GM12878 (cell line): ENCODE results near the gene ACVR1. TPM values are rescaled to one million over a fixed set of nuclear protein-coding genes. Genes with fewer than 3 reads are reported as not detected.

Source experiments
- CUX1 ChIP-seq: IDR thresholded peaks from 2 replicates; pipeline ENCODE4 v1.6.1; 2012; ENCODE audit warnings: improper control_type of control experiment, low read depth, low read length; ENCODE audit not compliant: insufficient replicate concordance
- GABPA ChIP-seq: IDR thresholded peaks from 2 replicates; pipeline ENCODE4 v1.6.1; 2014; ENCODE audit warnings: antibody characterized with exemption, low read depth, mild to moderate bottlenecking, inconsistent platforms
- USF2 ChIP-seq: IDR thresholded peaks from 2 replicates; pipeline ENCODE4 v1.6.1; 2011; ENCODE audit warnings: low read depth, low read length, improper control_type of control experiment, borderline replicate concordance
- ZBTB40 ChIP-seq: fragments of 450-650 bp; IDR thresholded peaks from 2 replicates; pipeline ENCODE4 v1.6.1; 2016; ENCODE audit warnings: mild to moderate bottlenecking, moderate library complexity, borderline replicate concordance
- ZNF687 ChIP-seq: fragments of 450-650 bp; IDR thresholded peaks from 2 replicates; pipeline ENCODE4 v1.6.1; 2017; ENCODE audit warnings: mild to moderate bottlenecking, moderate library complexity
- polyA plus RNA-seq, 11 experiments: library from polyadenylated mRNA; depleted of rRNA in 4 of 11; unstranded in 6 of 11; stranded (reverse) in 5 of 11; fragments of >200 nt; fragmentation: Nextera tagmentation in 4 of 11; fragmentation: Illumina TruSeq in 1 of 11; extraction: Ambion mirVana in 4 of 11; extraction: Trizol in 1 of 11; gene quantifications; 1 replicate in 1 of 11; 2 replicates in 10 of 11; pipeline versions ENCODE4 v1.2.1 to v1.2.3, GENCODE V29; 2011 to 2016; ENCODE audit warnings: inconsistent platforms in 2 of 11, missing spikeins in 2 of 11, low read depth in 1 of 11
- total RNA-seq, 4 experiments: library from RNA; depleted of rRNA in 3 of 4; stranded (reverse); fragments of >200 nt in 3 of 4; fragmentation: Illumina TruSeq in 1 of 4; extraction: Trizol in 1 of 4; gene quantifications; 2 replicates each; pipeline versions ENCODE4 v1.2.1 to v1.2.3, GENCODE V29; 2013 to 2021

ACVR1 gene
- total and polyA plus RNA-seq, 10 of the 15 experiments (the other 5 are each of a cell fraction or from before 2014, with no cell fraction given): 0.06 to 0.24 (median 0.14) TPM; not detected in 4

GRCh38 chr2:157835006-157835405, 41.1 kb downstream of the ACVR1 start (continued):
- TF ChIP-seq USF2: no peak
- TF ChIP-seq ZBTB40: no peak
- no peak for TF ChIP-seq ZNF687
- TF ChIP-seq CUX1: no peak
- no peak for TF ChIP-seq GABPA
- TF ChIP-seq, all 136 proteins: peak for 0
